Activated CD4-positive, alpha-beta memory T cell treated with anti-CD3 and anti-CD28 coated beads, Interleukin-2, amount 10 ng/mL, durations not matched to agents 7 days and 5 days (primary cell): Measurements from ENCODE around the gene EHD1. TPM values are rescaled to one million over a fixed set of nuclear protein-coding genes. Genes with fewer than 3 reads are reported as not detected.
A peak's percentile ranks its signal among the peaks of the same experiment; 100 is the strongest.

Experiments used
- CTCF ChIA-PET: fragments of 350-600 bp; sonication (Branson Sonifier 250); formaldehyde crosslinking; loops from one replicate; lab custom pipeline; 2021; ENCODE audit warnings: antibody characterized with exemption, inconsistent platforms; lab: Charles Lee
- POLR2A ChIA-PET: fragments of 350-600 bp; sonication (Branson Sonifier 250); formaldehyde crosslinking; loops from one replicate; lab custom pipeline; 2021; ENCODE audit warnings: antibody characterized with exemption; lab: Charles Lee
- DNase-seq: peaks from one replicate; pipeline ENCODE4 v3.0.0-alpha.2; 2020
- H3K27ac Mint-ChIP-seq: one replicate; pipeline ENCODE4 v1.8.0; 2021; ENCODE audit warnings: mild to moderate bottlenecking, mixed read lengths
- H3K27me3 Mint-ChIP-seq: one replicate; pipeline ENCODE4 v1.8.0; 2021; ENCODE audit warnings: mixed read lengths
- H3K36me3 Mint-ChIP-seq: one replicate; pipeline ENCODE4 v1.8.0; 2021; ENCODE audit warnings: low read depth, mixed read lengths
- H3K4me1 Mint-ChIP-seq: one replicate; pipeline ENCODE4 v1.8.0; 2021; ENCODE audit warnings: mixed read lengths
- H3K4me3 Mint-ChIP-seq: one replicate; pipeline ENCODE4 v1.8.0; 2021; ENCODE audit warnings: mild to moderate bottlenecking, mixed read lengths
- H3K9me3 Mint-ChIP-seq: one replicate; pipeline ENCODE4 v1.8.0; 2021; ENCODE audit warnings: mixed read lengths
- total RNA-seq, 2 experiments: library from RNA; stranded (reverse); gene quantifications; one replicate each; pipeline ENCODE4 v1.2.3, GENCODE V29; 2021

The EHD1 gene
- total RNA-seq, 2 experiments from 2014 or later, result 138 to 146 TPM

DNA sequence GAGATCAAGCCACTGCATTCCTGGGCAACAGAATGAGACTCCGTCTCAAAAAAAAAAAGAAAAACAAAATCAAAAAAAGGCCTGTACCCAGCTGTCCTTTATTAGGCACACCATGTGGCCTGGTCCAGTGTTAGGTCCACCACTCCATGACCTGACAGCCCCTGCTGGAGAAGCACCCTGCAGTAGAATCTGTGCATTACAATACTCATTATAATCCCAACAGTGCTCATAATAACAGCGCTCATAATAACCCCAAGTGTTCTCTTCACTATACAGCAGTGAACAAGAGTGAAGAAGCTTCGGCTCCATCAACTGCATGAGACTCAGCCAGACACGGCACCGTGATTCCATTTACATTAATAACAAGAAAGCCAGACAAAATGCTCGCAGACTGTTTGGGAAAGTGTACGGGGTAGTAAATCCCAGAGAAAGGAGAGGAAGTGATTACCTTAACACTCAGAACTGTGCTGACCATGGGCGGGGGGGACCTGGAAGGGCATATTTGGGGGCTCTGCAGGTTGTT is 8.9 kb upstream of the EHD1 start:
- POLR2A ChIA-PET, result interaction anchor here (1.0 to 25.5 kb wide), 2 partner anchors 8 to 30 kb away, joined by 6 to 1068 read pairs; partner anchors contain the start of gene CDC42BPG
- Mint-ChIP-seq H3K36me3 (no peaks in the 10 kb centered on the region), H3K27me3 (no peaks in the 10 kb centered on the region), H3K4me3 (no peak overlapping the region), H3K27ac (no peak overlapping the region), H3K9me3 (no peaks in the 10 kb centered on the region), H3K4me1 (peaks cover 28% of the 10 kb centered on the region)
- DNase-seq, result no peak
- CTCF ChIA-PET, result interaction anchor here (1.0 to 30.2 kb wide), 8 partner anchors 8 to 124 kb away, joined by 4 to 957 read pairs (median 6); partner anchors contain the start of genes CDC42BPG and EHD1

- Mint-ChIP-seq H3K4me3 (no peak overlapping the region), H3K27me3 (no peaks in the 10 kb centered on the region), H3K27ac (peak overlapping the region; percentile 78), H3K36me3 (no peaks in the 10 kb centered on the region), H3K9me3 (no peaks in the 10 kb centered on the region), H3K4me1 (peaks cover 38% of the 10 kb centered on the region)
- DNase-seq, result peak; percentile 53
- ChIA-PET POLR2A (interaction anchor here (0.6 to 25.5 kb wide), 7 partner anchors 8 to 155 kb away, joined by 3 to 1068 read pairs (median 3); partner anchors contain the start of genes CDC42BPG and SAC3D1), CTCF (interaction anchor here (0.6 to 30.2 kb wide), 8 partner anchors 8 to 1545 kb away, joined by 3 to 957 read pairs (median 4); partner anchors contain the start of genes ARL2 and CDC42BPG)
These were observed 7.2 kb upstream of the EHD1 start for GRCh38 chr11:64885367-64886286.

DNA sequence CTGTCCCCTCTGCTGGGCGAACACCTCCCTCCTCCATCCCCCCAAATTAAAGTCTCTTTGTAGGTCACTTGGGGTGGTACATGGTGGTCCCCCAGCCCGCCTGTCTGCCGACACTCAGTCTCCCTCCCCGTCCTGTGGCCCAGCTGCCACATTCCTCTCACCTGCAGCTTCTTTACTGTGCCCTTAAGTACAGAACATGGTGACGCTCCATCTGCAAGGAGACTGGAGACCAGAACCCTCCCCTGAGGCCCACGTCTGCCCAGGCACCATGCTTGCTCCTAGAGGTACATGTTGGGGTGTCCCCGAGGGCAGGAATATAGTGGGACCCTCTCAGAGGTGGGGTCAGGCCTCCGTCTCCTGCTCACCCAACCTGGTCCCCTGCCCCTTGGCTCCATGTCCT is 5.6 kb upstream of the EHD1 start:
- POLR2A ChIA-PET, result interaction anchor here (25.5 kb wide), 1 partner anchor 27 kb away, joined by 1068 read pairs; the partner anchor contains the start of gene CDC42BPG
- Mint-ChIP-seq H3K27me3 (no peaks in the 10 kb centered on the region), H3K4me1 (peaks cover 54% of the 10 kb centered on the region), H3K27ac (no peak overlapping the region), H3K36me3 (no peaks in the 10 kb centered on the region), H3K4me3 (no peak overlapping the region), H3K9me3 (no peaks in the 10 kb centered on the region)
- CTCF ChIA-PET, result interaction anchor here (30.2 kb wide), 1 partner anchor 29 kb away, joined by 957 read pairs; the partner anchor contains the start of gene CDC42BPG
- no peak for DNase-seq

GRCh38 chr11:64883575-64883974 is 5.2 kb upstream of the EHD1 start:
- DNase-seq, result no peak
- Mint-ChIP-seq H3K27ac (no peak overlapping the region), H3K4me3 (no peak overlapping the region), H3K36me3 (no peaks in the 10 kb centered on the region), H3K27me3 (no peaks in the 10 kb centered on the region), H3K4me1 (peaks cover 56% of the 10 kb centered on the region), H3K9me3 (no peaks in the 10 kb centered on the region)
- POLR2A ChIA-PET, result interaction anchor here (1.3 to 25.5 kb wide), 2 partner anchors 9 to 27 kb away, joined by 4 to 1068 read pairs; partner anchors contain the start of gene CDC42BPG
- CTCF ChIA-PET, result interaction anchor here (0.5 to 30.2 kb wide), 2 partner anchors 9 to 28 kb away, joined by 3 to 957 read pairs; partner anchors contain the start of gene CDC42BPG

- peaks cover 47% of the 10 kb centered on the region for H3K4me1 Mint-ChIP-seq
These were observed 3.8 kb upstream of the EHD1 start for GRCh38 chr11:64882243-64882642.

GRCh38 chr11:64881476-64881875 is 3.1 kb upstream of the EHD1 start:
- CTCF ChIA-PET, result interaction anchor here (30.2 kb wide), 1 partner anchor 26 kb away, joined by 957 read pairs; the partner anchor contains the start of gene CDC42BPG
- peaks cover 50% of the 10 kb centered on the region for H3K4me1 Mint-ChIP-seq

More at GRCh38 chr11:64882243-64882642, 3.8 kb upstream of the EHD1 start:
- DNase-seq, result no peak
- H3K27me3 Mint-ChIP-seq, result no peaks in the 10 kb centered on the region
- peaks cover 10% of the 10 kb centered on the region for H3K36me3 Mint-ChIP-seq
- no peak overlapping the region for H3K27ac Mint-ChIP-seq
- POLR2A ChIA-PET, result interaction anchor here (25.5 kb wide), 1 partner anchor 25 kb away, joined by 1068 read pairs; the partner anchor contains the start of gene CDC42BPG
- H3K9me3 Mint-ChIP-seq, result no peaks in the 10 kb centered on the region
- H3K4me3 Mint-ChIP-seq, result no peak overlapping the region
- CTCF ChIA-PET, result interaction anchor here (30.2 kb wide), 1 partner anchor 27 kb away, joined by 957 read pairs; the partner anchor contains the start of gene CDC42BPG

GRCh38 chr11:64880240-64881001 is 2.0 kb upstream of the EHD1 start:
- ChIA-PET POLR2A (interaction anchor here (1.3 to 25.5 kb wide), 2 partner anchors 23 to 135 kb away, joined by 3 to 1068 read pairs; partner anchors contain the start of gene CDC42BPG), CTCF (interaction anchor here (2.5 to 30.2 kb wide), 2 partner anchors 7 to 25 kb away, joined by 17 to 957 read pairs; partner anchors contain the start of gene CDC42BPG)
- Mint-ChIP-seq H3K36me3 (peaks cover 27% of the 10 kb centered on the region), H3K9me3 (no peaks in the 10 kb centered on the region), H3K4me1 (peaks cover 51% of the 10 kb centered on the region), H3K27ac (peak overlapping the region; percentile 89), H3K27me3 (no peaks in the 10 kb centered on the region), H3K4me3 (peak overlapping the region; percentile 94)
- no peak for DNase-seq

More at GRCh38 chr11:64881476-64881875, 3.1 kb upstream of the EHD1 start:
- no peak for DNase-seq
- POLR2A ChIA-PET, result interaction anchor here (25.5 kb wide), 1 partner anchor 24 kb away, joined by 1068 read pairs; the partner anchor contains the start of gene CDC42BPG
- H3K27ac Mint-ChIP-seq, result peak overlapping the region; percentile 56
- peak overlapping the region; percentile 36 for H3K4me3 Mint-ChIP-seq
- peaks cover 17% of the 10 kb centered on the region for H3K36me3 Mint-ChIP-seq
- H3K27me3 Mint-ChIP-seq, result no peaks in the 10 kb centered on the region
- no peaks in the 10 kb centered on the region for H3K9me3 Mint-ChIP-seq

GRCh38 chr11:64879244-64879900 is 951 bp upstream of the EHD1 start:
- Mint-ChIP-seq H3K27me3 (no peaks in the 10 kb centered on the region), H3K4me1 (peaks cover 56% of the 10 kb centered on the region), H3K4me3 (peak overlapping the region; percentile 94), H3K9me3 (no peaks in the 10 kb centered on the region), H3K36me3 (peaks cover 37% of the 10 kb centered on the region), H3K27ac (peak overlapping the region; percentile 89)
- no peak for DNase-seq
- ChIA-PET POLR2A (interaction anchor here (0.8 to 25.5 kb wide), 6 partner anchors 9 to 623 kb away, joined by 3 to 1068 read pairs (median 4); partner anchors contain the start of gene CDC42BPG), CTCF (interaction anchor here (1.1 to 30.2 kb wide), 4 partner anchors 8 to 135 kb away, joined by 3 to 957 read pairs (median 10); partner anchors contain the start of genes ARL2 and CDC42BPG)

- Mint-ChIP-seq H3K27ac (peak overlapping the region; percentile 91), H3K4me3 (peak overlapping the region; percentile 94), H3K9me3 (no peaks in the 10 kb centered on the region), H3K4me1 (peaks cover 59% of the 10 kb centered on the region), H3K36me3 (peaks cover 44% of the 10 kb centered on the region), H3K27me3 (no peaks in the 10 kb centered on the region)
- DNase-seq, result no peak
- POLR2A ChIA-PET, result interaction anchor here (0.8 to 25.5 kb wide), 10 partner anchors 7 to 624 kb away, joined by 3 to 1068 read pairs (median 4); partner anchors contain the start of genes ATG2A, CDC42BPG, FAU and PPP2R5B
- CTCF ChIA-PET, result interaction anchor here (2.5 to 30.2 kb wide), 2 partner anchors 10 to 23 kb away, joined by 17 to 957 read pairs; partner anchors contain the start of gene CDC42BPG
These were observed 263 bp downstream of the EHD1 start for GRCh38 chr11:64878223-64878493.

DNA sequence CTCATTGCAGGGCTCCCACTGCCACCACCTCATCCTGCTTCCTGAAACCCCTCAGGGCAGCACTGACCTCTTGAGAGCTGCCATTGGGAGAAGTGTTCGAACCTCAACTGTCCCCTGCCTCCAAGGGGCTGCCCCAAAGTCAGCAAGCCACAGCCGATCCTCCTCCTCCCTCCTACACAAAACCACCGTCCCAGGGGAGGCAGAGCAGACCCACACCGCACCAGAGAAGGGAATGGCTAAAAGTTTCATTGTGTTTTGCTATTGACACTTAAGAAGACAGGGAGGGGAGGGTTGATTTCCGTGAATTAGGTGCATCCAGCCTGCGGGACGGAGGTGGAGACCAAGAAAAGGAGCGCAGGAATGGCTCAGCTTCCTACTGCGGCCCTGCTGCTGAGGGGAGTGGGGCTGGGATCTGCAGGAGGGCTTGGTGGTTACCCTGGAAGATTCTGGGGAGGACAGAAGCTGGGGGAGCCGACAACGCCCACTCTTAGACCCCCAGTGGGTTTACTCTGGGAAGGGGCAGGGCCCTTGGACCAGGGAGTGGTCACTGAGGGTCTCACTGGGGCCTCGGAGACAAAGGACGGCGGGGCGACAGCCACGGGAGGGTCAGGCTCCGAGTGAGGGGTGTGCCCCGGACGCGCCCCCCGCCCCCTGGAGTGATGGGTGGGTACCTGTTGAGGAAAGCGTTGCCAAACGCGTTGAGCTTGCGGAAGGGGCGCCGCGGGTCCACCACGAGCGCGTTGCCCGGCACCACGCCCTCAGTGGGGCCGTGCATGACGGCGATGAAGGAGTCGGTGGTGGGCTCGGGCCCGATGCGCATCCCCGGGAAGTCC is 815 bp downstream of the EHD1 start:
- POLR2A ChIA-PET, result interaction anchor here (0.7 to 25.5 kb wide), 14 partner anchors 8 to 625 kb away, joined by 3 to 1068 read pairs (median 4); partner anchors contain the start of genes ARL2, ATG2A, CDC42BPG and FAU
- DNase-seq, result no peak
- H3K4me1 Mint-ChIP-seq, result peaks cover 64% of the 10 kb centered on the region
- peaks cover 49% of the 10 kb centered on the region for H3K36me3 Mint-ChIP-seq
- H3K27ac Mint-ChIP-seq, result peak overlapping the region; percentile 91
- no peaks in the 10 kb centered on the region for H3K9me3 Mint-ChIP-seq
- CTCF ChIA-PET, result interaction anchor here (0.7 to 30.2 kb wide), 4 partner anchors 8 to 22 kb away, joined by 3 to 957 read pairs (median 20); partner anchors contain the start of gene CDC42BPG
- no peaks in the 10 kb centered on the region for H3K27me3 Mint-ChIP-seq
- H3K4me3 Mint-ChIP-seq, result peak overlapping the region; percentile 94
